GM18867 (cell line): ENCODE results near the gene FGF23.
A peak's percentile ranks its signal among the peaks of the same experiment; 100 is the strongest.

Experiments used
- ATAC-seq: cut with Tn5 transposase; IDR thresholded peaks from one replicate; pipeline ENCODE4 v1.9.1; 2021; ENCODE audit warnings: mild to moderate bottlenecking, moderate library complexity; ENCODE audit not compliant: unreplicated experiment

The FGF23 gene

GRCh38 chr12:4386801-4387200, 7.3 kb upstream of the FGF23 start:
- no peak for ATAC-seq

DNA sequence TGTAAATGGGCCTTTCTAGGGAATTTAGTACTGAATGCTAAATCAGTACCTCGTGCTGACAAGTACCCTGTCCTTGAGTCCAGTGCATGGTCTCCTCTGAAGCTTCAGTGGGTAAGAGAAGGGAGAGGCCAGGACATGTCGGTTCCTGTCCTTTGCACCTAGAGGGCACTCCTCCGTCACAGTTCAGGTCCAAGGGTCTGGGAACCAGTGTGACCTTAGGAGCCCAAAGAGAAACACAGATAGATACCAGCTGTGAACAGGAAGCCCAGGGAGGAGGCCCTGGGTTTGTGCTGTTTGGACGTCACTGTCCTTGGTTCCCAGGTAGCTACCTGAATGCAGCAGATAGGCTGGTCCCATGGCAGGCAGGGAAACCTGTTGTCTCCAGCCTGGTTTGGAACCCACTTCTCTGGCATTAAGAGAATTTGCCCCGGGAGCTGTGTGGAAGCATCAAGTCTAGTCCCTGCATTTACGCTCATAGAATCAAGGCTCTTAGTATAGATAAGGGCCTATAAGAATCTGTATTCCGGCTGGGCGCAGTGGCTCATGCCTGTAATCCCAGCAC, 3.9 kb upstream of the FGF23 start:
- no peak for ATAC-seq

GRCh38 chr12:4380332-4380731, 820 bp upstream of the FGF23 start:
- ATAC-seq: no peak

DNA sequence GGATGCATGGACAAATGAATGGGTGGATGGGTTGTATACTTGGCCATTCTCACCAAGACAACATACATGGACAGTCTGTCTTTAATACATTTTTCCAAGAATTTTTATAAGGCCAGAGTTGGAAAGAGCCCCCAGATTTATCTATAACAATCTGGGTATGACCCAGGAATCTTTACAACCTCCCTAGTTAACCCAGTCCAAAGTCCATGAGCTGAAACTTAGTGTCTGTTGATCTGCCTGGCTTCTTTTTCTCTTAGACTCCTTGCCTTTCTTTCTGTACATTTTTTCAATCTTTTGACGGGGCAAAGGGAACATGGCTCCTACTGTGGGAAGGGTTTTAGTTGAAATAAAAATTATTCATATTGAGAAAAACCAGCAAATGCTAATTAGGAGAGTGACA, 740 bp downstream of the FGF23 start:
- no peak for ATAC-seq

GRCh38 chr12:4375449-4375848, 4.1 kb downstream of the FGF23 start:
- ATAC-seq: no peak

DNA sequence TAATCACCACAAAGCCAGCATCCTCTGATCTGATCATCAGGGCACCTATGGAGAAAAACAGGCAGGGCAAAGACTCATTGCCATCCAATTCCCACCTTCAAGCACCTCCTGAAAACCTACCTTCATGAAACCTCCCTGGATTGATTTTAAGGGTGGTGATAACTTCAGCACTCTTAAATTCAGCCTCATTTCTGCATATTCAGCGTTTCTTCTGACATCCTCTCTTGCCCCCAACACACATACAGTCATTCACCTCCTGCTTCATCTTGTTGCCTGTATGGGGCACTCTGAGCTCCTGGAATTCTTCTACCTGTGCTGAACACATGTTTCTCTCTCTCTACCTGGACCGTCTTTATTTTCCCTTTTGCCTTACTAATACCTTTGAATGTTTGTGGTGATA, 6.9 kb downstream of the FGF23 start:
- no peak for ATAC-seq

DNA sequence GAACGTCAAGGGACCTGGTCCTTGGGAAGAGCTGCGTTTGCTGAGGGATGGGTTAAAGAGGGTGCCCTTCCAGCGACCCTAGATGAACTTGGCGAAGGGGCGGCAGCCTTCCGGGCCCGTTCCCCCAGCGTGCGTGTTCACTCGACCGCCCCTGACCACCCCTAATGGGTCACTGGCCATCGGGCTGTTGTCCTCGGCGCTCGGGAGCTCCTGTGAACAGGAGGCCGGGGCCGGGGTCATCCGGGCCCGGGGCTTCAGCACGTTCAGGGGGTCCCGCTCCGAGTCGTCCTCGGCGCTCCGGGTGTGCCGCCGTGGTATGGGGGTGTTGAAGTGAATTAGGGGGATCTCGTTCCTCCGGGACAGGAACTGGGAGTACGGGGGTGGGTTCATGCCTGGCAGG, 9.2 kb downstream of the FGF23 start:
- no peak for ATAC-seq

DNA sequence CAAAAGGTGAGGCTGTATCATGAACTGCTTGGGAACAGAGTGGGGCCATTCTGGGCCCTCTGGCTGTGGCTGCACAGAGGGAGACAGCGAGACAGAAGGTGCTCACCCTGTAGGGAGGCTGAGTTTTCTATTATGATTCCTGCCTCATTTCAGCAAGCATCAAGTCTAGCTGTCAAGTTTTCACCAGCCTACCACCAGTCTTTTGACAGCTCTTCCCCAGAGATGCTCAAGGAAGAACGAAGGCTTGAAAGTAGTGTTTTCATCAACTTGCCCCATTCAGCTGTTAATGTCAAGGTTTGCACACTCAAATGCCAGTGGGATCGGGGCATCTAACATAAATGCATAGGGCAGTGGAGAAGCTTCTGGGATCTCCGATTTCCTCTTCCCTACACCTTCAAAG, 10.0 kb downstream of the FGF23 start:
- ATAC-seq: no peak

DNA sequence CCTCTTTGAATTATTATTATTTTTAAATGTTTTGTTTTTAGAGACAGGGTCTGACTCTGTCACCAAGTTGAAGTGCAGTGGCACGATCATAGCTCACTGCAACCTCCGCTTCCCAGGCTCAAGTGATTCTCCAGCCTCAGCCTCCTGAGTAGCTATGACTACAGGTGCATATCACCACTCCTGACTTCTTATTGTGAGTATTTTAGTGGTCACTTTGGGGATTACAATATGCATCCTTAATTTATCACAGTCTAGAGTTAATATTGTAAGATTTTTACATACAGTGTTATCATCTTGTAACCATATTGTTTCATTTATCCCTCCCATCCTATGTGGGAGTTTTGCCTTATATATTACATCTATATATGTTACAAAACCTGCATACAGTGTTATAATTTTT, 13.4 kb downstream of the FGF23 start:
- no peak for ATAC-seq

GRCh38 chr12:4356041-4356327, 23.5 kb downstream of the FGF23 start:
- ATAC-seq: no peak

GRCh38 chr12:4355156-4356040, 24.1 kb downstream of the FGF23 start:
- ATAC-seq: no peak

DNA sequence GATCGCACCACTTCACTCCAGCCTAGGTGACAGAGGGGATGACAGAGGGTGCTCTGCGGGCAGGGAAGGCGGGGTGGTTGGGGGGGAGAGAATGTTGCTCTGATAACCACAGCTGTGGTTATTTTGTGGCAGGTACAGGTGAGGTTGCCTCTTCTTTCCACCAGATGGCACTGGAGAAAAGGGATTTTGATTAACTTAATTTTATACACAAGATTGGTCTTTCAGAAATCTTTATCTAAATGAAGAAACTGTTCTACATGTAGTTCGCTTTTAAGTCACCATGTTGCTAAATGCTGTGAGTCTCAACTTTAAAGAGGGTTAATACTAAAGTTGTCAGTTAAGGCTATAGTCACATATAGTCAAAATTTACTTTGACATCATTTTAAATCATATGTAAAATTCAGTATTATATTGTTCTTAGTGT, 25.7 kb downstream of the FGF23 start:
- no peak for ATAC-seq

DNA sequence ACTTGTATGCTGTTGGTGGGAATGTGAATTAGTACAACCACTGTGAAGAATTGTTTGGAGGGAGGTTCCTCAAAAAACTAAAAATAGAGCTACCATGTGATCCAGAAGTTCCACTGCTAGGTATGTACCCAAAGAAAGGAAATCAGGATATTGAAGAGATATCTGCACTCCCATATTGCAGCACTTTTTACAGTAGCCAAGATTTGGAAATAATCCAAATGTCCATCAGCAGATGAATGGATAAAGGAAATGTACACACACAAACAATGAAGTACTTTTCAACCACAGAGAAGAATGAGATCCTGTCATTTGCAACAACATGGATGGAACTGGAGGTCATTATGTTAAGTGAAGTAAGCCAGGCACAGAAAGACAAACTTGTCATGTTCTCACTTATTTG, 32.6 kb downstream of the FGF23 start:
- ATAC-seq: no peak

DNA sequence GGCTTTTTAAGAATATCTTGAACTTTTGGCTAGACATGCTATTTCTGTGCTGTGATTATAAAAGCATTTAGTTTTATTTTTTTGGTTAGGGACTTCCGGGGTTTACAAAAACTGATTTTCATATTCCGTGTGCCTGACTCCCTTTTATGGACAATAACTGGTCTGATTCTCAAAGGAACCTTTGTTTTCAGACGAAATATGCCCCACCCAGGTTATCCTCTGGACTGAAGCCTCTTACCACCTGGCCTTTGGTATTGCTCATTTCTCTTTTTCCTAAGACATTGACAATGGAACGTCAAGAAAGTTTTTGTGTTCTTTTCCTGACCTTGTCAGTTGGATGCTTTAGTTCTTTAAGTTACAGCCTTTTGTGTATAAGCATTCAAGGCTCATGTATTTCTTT, 47.7 kb downstream of the FGF23 start:
- ATAC-seq: no peak

- no peak for ATAC-seq
Measured at GRCh38 chr12:4331221-4331620, 48.3 kb downstream of the FGF23 start.

DNA sequence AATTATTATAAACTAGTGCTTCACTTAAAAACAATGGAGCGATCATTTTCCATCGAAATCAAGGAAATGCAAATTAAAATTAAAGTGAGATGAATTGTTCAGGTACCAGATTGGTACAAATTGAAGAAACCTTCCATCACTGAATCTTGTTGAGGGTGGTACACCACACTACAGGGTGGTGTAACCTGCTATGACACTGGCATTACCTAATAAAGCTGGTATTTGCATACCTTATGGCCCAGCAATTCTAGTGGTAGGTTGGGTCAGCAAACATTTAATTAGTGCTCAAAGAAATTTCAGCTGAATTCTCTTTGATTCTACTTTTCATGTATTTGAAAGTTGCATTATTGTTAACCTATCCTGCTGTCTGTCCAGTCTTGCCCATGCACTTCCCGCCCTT, 49.3 kb downstream of the FGF23 start:
- no peak for ATAC-seq

- ATAC-seq: no peak
Measured at GRCh38 chr12:4327293-4327692, 52.2 kb downstream of the FGF23 start.

DNA sequence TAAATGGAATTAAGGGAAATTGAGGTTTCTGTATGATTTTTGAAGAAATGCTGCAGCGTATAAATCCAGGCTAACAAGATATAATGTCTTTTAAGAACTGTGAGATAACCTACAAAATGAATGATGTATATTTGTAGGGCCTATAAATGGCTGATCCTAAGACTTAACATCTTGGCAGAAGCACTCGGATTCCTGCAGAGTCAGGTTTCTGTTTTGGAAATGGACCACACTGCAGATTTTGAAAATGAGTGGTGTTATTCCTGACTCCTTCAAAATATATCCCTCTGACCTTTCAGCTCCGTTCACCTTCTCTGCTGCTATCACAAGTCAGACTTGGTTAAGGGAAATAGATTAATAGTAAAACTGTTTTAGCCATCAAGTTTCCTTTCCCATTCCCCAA, 53.5 kb downstream of the FGF23 start:
- no peak for ATAC-seq

DNA sequence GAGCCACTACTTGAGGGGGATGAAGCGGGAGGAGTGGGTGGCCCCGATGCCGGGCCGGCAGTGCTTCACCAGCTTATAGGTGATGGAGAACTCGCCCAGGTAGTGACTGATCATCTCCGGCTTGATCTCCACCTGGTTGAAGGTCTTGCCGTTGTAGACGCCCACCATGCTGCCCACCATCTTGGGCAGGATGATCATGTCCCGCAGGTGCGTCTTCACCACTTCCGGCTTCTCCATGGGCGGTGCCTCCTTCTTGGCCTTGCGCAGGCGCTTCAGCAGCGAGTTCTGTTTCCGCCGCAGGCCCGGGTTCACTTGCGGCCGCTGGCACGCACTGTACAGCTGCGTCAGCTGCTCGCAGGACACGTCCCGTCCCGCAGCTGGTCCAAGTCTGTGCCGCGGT, 55.1 kb downstream of the FGF23 start:
- ATAC-seq: no peak

GRCh38 chr12:4323396-4323795, 56.1 kb downstream of the FGF23 start:
- no peak for ATAC-seq

- ATAC-seq: no peak
Measured at GRCh38 chr12:4322726-4323125, 56.8 kb downstream of the FGF23 start.

DNA sequence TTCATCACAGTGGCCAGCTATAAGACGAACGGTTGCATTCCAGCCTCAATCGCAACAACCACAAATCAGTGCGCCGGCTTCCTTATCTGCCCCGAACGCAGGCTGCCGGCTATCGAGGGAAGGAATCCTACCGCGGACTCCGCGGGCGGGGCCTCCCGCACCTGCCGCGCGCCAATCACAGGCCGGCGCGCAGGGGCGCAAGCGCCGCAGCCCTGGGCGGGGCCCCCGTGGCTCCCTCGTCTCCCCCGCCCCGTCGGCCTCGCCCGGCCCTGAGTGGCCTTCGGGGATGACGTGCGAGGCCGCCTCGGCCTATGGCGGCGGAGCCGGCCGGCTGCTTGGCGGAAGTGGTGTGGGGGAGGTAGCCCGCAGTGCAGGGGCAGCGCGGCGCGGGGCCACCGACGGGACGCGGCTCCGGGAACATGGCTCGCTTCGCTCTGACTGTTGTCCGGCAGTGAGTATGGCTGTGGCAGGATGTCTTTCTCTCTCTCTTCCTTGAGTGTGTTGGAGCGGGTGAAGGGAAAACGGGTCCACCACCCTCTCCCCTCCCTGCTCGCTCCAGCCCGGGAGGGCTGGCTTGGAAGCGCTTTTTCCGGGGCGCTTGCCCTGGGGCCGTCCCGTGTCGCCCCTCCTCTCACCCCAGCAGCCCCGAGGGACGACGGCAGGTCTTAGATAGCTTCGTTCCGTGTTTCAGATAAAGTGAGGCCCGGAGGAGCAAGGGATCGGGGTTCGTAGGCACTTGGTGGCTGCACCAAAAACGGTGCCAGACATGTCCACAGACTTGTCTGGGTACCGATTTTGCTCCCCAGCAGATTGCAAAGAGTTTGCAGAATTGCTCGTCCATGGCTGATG, 58.4 kb downstream of the FGF23 start, which contains the start of gene TIGAR:
TIGAR (plus strand) TSS at position 361 of the 849 bp plus-strand sequence; CDS start at position 420, 59 bp downstream.
- peak; percentile 96 for ATAC-seq
